HG02623 (cell line): ENCODE measurements around the gene KLHL8.
"Not testable (repeated sequence)": the region's sequence is repeated elsewhere in the genome, so short reads cannot be mapped to it uniquely, and the experiment has no call there.

Source experiments
- ATAC-seq: cut with Tn5 transposase; IDR thresholded peaks from one replicate; pipeline ENCODE4 v1.9.1; 2021; ENCODE audit warnings: moderate library complexity; ENCODE audit not compliant: unreplicated experiment

Gene KLHL8

DNA sequence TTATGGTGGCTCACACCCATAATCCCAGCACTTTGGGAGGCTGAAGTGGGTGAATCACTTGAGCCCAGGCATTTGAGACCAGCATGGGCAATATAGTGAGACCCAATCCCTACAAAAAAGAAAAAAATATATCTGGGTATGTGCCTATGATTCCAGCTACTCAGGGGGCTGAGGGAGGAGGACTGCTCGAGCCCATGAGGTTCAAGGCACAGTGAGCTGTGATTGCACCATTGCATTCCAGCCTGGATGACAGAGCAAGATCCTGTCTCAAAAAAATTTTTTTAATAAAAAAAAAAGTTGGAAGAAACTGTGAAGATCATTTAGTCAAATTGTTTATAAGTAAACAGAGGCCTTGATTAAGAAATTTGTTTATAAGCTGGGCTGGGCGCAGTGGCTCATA is 39.7 kb downstream of the KLHL8 start:
- no peak for ATAC-seq

DNA sequence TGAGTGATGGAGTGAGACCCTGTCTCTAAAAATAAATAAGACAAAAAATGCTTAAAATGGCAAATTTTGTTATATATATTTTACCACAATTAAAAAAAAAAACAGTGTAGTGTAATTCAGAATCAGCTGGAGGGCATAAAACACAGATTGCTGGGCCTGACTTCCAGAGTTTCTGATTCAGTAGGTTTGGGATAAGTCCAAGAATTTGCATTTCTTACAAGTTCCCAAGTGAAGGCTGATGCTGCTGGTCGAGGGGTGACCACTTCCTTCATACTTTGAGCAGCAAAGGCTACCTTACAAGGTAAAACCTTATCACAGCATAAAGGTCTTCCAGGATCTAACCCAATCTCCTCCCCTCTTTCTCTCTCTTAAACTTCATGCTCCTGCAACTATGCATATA is 40.7 kb downstream of the KLHL8 start:
- no peak for ATAC-seq

DNA sequence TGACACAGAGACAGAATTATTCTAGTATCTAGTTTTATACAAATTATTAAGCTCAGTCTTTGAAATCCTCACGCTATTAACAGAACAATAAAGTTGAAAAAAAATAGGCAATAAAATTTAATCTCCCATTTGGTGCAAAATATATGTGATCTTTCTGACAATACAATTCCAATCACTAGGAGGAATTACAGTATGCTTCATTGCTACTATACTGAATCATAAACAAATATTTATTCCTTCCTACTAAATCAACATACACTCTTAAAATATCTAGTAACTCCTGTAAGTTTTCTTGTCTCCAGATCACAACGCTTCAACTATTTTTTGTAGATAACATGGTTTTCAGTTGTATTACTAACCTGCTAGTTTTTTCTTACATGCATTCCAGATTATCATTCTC is 45.7 kb downstream of the KLHL8 start:
- ATAC-seq, result no peak

DNA sequence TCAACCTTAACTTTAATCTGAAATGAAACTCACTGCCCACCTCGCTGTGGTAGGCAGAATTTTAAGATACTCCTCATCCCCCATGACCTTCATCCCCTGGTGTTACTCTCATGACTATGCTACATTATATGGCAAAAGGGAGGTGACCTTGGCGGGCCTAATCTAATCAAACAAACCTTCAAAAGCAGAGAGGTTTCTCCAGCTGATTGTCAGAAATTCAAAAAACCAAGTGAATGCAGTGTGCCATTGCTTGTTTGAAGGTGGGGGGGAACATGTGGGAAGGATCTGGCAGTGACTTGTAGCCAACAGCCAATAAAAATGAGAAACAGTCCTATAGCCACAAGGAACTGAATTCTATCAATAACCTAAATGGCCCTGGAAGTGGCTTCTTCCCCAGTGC is 48.5 kb downstream of the KLHL8 start:
- no peak for ATAC-seq

DNA sequence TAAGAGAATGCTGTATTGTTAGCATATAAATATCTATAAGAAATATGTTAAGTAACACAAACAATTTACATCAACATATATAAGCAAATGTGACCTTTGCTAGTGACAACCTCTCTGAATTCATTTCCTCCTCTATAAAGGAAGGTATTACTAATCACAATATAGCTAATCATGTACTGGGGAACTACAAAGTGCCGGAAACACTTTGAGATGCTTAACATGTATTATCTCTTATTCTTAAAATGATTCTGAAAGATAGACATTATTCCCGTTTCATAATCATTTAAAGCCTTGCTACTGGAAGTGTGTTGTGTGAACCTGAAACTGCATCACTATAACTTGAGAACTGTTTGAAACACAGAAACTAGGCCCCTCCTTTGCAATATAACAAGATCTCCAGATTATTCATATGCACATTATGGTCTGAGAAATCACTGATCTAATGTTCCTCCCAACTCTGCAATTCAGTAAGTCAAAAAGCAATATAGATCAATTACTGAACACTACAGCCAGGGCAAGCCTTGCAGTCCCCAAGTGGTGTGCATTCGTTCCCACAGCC is 54.0 kb downstream of the KLHL8 start:
- no peak for ATAC-seq

DNA sequence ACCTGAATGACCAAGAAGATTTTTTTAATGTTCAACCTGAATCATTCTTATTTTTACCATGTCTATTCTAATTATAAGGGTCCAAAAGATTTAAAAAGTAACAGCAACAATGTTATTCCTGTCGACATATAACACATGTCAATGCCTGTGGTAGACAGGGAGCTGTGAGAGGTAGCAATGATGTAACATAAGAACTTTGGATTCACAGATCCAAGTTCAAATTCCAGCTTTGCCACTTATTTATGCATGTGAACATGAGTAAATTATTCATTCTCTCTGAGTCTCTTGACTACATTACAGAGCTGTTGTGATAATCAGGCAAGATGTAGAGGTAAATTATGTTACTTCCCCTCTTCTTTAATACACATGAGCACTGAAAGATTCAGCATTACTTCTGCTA is 54.5 kb downstream of the KLHL8 start:
- no peak for ATAC-seq

DNA sequence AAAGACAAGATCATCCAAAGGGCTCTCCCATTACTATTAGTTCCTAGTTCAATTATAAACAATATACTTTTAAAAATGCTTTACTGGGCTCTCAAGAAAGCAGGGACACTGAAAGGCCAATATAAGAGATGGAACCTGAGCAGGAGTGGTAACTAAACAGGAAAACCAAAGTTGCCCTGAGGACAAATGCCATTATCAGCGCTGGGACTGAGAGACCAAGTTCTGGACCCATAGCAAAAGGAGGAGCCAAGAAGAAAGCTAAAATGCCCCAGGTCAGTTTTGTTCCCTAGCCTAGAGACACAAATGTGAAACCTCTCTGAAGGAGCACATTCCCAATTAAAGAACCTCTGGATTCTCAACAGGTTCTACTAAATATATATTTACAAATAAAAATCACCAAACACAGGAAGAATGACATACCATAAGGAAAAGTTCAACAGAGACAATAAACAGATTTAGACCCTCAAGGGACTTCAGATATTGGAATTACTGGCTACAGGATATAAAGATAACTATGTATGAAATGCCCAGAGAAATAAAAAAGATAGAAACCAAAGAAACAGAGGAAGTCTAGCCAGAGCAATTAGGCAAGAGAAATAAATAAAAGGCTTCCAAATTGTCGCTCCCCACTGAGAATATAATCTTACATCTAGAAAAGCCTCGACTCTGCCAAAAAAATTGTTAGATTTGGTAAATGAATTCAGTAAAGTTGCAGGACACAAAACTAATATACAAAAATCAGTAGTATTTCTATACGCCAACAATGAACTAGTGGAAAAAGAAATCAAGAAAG is 67.1 kb downstream of the KLHL8 start:
- ATAC-seq, result no peak

DNA sequence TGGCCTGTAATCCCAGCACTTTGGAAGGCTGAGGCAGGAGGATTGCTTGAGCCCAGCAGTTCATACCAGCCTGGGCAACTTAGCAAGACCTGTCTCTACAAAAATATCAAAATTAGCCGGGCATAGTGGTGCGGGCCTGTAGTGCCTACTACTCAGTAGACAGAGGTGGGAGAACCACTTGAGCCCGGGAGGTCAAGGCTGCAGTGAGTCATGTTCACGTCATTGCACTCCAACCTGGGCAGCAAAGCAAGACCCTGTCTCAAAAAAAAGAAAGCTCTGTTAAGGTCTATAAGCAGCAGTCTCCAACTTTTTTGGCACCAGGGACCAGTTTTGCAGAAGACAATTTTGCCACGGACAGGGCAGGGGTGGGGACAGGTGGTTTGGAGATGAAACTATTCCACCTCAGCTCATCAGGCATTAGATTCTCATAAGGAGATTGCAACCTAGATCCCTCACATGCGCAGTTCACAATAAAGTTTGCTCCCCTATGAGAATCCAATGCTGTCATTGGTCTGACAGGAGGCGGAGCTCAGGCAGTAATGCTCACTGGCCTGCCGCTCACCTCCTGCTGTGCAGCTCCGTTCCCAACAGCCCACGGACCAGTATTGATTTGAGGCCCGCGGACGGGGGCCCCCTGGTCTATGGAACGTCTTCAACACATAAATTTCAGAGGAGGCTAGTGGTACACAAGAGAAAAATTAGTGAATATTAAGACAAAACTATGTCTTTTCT is 67.9 kb downstream of the KLHL8 start:
- ATAC-seq, result no peak

DNA sequence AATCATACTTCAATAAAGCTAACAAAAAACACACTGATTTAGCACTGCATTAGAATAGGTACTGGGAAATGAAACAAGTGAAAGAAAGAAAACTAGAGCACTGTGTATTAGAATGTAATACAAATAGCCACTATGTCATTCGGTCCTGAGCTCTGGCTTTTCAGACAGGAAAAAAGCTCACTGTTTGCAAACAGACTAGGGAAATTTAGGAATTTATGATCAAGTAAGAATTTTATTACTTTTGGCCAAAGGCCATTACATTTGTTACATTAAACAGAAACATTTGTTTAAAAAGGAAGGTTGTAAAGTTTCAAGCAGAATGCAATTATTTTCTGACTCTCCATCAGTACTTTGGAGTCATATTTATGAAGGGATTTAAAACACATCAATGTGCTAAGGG is 68.7 kb downstream of the KLHL8 start:
- ATAC-seq, result no peak

DNA sequence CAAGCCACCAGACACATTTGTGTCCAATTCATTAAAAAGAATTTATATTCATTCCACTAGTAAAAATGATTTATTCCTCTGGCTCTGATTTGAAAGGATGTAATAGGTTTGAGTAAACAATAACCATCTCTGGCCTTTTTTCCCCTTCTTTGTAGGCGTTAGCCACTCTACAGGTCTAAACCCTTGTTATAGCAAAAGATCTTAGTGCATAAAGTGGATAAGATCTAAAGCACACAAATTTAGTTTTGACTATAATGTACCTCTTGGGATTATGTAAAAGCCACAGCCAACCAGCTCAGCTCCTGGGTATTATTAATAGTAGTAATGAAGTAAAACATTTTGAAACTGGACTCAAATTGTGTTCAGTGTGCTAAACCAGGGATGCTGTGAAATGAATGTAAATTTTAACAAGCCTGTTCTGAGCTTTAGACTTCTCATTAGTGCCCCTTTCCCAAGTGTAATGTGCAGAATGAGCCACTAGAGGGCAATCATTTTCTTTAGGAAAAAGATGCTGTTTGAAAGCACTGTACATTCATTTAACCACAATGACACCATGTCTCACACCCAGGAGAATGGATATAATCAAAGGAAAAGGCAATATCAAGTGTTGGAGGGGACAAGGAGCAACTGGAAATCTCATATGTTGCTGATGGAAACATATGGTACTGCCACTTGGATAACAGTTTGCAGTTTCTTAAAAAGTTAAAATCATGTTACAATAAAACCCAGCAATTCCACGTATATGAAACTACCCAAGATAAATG is 69.7 kb downstream of the KLHL8 start:
- peak; percentile 66 for ATAC-seq

DNA sequence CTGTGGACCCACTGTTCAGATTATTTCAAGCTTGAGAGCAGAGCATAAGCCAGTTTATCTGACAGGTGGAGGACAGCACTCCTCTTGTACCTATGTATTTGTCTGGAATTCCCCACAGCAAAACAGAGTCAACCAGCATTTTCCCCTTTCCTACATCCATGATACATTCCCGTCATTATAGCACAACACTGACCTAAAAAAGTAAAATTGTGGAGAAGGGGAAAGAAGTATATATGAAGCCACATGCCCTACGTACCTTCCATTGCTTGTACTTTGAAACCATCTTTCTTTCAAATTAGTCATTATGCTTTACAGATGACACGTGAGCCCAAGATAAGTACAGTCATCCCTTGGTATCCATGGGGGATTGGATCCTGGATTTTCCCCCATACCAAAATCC is 73.3 kb downstream of the KLHL8 start:
- no peak for ATAC-seq

DNA sequence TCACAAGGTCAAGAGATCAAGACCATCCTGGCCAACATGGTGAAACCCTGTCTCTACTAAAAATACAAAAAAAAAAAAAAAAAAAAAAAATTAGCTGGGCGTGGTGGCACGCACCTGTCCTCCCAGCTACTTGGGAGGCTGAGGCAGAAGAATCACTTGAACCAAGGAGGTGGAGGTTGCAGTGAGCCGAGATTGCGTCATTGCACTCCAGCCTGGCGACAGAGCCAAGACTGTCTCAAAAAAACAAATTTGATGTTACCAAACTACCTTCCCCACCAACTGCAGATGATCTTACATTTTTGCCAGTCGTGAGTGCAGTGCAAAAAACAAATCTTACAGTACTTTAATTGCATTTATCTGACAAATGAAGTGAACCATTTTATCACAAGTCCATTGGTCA is 74.5 kb downstream of the KLHL8 start:
- not testable (repeated sequence) for ATAC-seq

DNA sequence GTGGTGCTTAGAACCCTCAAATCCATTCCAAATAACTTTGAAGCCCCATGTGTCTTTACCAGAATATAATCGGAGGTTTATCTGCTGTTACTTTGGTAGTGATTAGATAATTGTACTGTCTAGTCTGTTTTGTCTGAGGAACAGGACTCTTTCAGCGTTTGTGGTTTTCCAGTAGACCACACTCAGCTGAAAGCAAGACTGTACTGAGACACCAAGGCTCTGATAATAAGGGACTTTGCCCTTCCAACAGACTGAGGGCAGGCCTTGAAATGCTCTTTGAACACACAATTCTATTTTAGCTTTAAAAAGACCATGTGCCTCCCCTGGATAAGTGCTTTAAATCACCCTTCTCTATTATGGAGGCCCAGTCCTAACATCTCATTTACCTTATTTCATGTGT is 76.1 kb downstream of the KLHL8 start:
- no peak for ATAC-seq

DNA sequence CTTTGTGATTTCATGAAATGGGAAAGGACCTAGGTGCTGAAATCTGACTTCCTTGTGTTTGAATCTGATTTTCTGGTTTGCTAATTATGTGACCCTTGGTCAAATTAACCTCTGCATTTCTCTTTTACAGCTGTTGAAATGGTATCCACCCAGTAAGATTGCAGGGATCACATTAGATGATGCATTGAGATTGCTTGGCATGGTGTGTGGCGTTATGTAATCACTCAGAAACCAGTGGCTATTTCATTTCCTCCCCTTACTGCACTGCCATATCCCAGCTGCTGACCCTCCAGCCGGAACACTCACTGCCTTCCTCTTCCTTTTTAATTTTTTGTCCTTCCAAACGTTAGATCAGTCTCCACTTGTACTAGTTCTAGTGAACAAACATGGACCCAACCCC is 79.0 kb downstream of the KLHL8 start:
- ATAC-seq, result no peak

DNA sequence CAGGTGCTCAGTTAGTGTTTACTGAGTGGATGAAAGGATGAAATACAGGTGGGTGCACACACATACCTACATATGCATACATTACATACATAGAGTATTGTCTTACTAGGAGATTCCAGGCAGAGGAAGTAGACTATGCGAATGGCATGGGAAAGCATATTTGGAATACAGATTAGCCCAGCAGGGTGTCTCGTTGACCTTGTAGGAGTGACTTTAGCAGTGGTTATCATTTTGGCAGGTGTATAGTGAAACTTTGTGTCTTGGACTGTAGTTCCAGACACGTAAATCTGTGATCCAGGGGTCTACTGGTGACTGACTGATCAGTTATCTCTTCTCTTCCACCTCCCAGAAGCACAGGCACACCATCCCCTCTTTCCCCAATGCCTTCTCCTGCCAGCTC is 86.3 kb downstream of the KLHL8 start:
- no peak for ATAC-seq

DNA sequence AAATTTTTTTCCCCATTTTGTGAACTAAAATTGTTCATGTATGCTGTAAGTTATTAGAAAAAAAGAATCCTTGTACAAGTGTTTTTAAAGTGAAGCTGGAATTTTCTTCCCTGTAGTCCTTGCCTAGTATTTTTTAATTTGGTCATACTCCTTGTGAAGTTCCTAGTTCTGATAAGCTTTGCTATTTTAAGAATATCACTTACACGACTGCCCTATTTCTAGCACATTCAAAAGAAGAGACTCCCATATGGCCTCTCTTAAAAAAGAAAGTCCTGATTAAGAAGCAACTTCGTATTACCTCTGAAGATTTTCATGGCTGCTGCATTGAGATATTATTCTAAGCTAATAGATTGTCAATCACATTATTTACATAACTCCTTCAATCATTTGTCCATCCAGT is 87.2 kb downstream of the KLHL8 start:
- ATAC-seq, result no peak

DNA sequence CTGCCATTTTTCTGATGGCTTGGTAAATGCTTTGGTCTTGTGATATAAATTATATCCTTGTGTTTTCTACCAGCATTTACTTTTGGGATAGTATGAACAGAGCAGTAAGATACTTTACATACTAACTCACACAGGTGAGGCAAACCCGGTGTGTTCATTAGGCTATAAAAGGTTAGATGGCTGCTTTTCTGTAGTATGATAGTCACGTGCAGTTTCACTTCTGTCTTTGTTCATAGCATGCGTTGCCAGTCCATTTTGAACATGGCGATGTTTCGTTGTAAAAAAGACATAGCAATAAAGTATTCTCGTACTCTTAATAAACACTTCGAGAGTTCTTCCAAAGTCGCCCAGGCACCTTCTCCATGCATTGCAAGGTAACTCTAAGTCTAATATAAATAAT is 88.4 kb downstream of the KLHL8 start:
- no peak for ATAC-seq

DNA sequence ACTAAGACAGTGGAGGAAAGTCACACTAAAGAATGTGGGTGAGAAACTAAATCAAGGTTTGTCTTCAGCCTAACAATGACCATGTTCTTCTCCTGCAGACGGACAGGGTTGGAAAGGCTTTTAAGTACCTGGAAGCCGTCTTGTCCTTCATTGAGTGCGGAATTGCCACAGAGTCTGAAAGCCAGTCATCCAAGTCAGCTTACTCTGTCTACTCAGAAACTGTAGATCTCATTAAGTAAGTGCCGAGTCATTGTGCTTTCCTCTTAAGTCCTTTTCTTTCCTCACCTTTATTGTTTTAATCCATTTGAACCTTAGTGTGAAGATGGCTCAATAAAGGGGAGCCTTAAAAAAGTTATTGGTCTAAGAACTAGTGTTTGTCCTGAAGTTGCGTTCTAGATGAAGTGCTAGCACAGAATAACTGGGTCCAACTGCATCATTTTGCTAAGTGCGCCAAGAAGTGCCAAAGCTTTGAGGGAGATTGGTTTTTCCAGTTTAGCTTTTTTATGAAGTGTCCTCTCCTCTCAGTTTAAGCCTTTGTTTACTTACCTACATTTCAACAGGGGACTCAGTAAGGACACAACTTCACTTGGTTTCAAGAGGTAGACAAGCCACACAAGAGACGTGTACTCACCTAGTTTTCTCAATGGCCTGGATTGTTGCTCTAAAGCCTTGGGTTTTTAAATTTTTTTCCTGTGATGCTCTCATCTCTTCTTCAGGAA is 89.3 kb downstream of the KLHL8 start:
- no peak for ATAC-seq

DNA sequence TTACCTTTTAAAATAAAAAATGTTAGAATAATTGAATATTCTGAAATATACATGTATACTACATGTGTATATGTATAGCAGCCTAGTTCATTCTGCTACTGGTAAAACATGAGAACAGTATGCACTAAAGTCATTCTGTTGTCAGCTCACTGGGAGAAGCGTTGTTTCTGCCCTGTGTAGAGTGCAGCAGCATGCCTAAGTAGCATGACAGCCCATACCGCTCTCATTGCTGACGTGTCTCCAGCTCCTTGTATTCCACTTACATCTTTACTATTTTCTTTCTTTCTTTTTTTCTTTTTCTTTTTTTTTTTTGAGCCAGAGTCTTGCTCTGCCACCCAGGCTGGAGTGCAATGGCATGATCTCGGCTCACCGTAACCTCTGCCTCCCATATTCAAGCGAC is 90.7 kb downstream of the KLHL8 start:
- no peak for ATAC-seq

DNA sequence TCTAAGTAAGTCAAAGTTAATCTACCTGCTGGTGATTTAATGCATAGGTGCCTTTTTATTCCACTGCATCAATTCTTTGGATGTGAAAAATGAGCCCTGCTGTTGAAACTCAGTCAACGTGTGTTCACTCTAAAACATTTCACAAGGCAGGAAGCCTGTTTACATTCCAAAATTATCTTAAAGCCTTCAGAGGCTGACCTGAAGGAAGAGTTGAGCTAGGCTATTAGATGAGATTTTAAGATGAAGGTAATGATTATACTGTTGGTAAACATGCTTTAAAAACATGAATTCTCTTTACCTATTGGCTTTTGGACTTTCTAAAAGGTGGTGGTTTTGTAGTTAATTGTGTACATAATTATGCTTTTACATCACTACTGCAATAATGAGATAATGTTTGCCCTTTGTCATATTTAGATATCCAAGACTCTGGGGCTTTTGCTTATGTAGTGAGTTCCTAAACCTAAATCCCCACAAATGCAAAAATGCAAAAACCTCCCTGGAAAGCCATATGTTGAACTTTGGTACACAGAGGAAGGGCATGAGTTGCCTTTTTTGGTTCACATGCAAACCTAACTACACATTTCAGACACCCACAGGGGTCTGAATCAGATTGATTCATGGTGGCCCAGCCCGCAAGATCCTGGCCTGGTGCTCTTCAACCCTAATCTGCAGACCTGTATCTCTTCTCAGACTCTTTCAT is 92.3 kb downstream of the KLHL8 start:
- ATAC-seq, result no peak
